Ovary (tissue), 9 donors: Measurements from ENCODE around the gene MMP27. TPM values are rescaled to one million over a fixed set of nuclear protein-coding genes. Genes with fewer than 3 reads are reported as not detected.

ENCODE experiments used
- DNase-seq, 5 donors: peaks; one replicate each; pipeline ENCODE4 v3.0.0-alpha.2; 2019 to 2020
- H3K27ac ChIP-seq, 2 donors: fragments of 200-600 bp; one replicate each; pipeline versions ENCODE4 v1.5.1 to v1.8.0; 2019 to 2022
- H3K27me3 ChIP-seq: fragments of 200-600 bp; one replicate; pipeline ENCODE4 v1.8.0; 2022
- H3K36me3 ChIP-seq: fragments of 200-600 bp; sonication (generic); one replicate; pipeline ENCODE4 v1.5.1; 2019
- H3K4me1 ChIP-seq: one replicate; pipeline ENCODE4 v1.8.1; 2013; ENCODE audit warnings: mild to moderate bottlenecking, moderate library complexity; ENCODE audit not compliant: insufficient read depth
- H3K4me3 ChIP-seq: fragments of 200-600 bp; sonication (generic); one replicate; pipeline ENCODE4 v1.5.1; 2017
- H3K9me3 ChIP-seq, 2 donors: fragments of 200-600 bp in 1 of 2; sonication (generic) in 1 of 2; one replicate each; pipeline versions ENCODE4 v1.5.1 to v1.8.1; 2013 to 2019; ENCODE audit warnings: mild to moderate bottlenecking in 1 of 2, moderate library complexity in 1 of 2
- EP300 ChIP-seq: sonication (generic); formaldehyde crosslinking; IDR thresholded peaks from one replicate; pipeline ENCODE4 v1.6.1; 2017; ENCODE audit warnings: antibody characterized with exemption
- POLR2A ChIP-seq: fragments of 450-650 bp; IDR thresholded peaks from one replicate; pipeline ENCODE4 v1.6.1; 2017; ENCODE audit warnings: antibody characterized with exemption, mild to moderate bottlenecking, moderate library complexity
- WGBS, 3 donors: extraction: QIAGEN DNeasy Blood & Tissue Kit in 1 of 3; methylation state at CpG; one replicate each; pipeline versions ENCODE4 v1.1.5 to v1.1.7; 2013 to 2017; 5-methylcytosine and 5-hydroxymethylcytosine counted together
- intact Hi-C, 4 donors: fragments of 100-400 bp; cut with DNase I; formaldehyde crosslinking; loops; one replicate each; pipeline versions ENCODE4 v1.11.0 to v1.15.1; 2022 to 2023
- polyA plus RNA-seq, 2 donors: library from polyadenylated mRNA; stranded (reverse); fragments of 200-250 nt in 1 of 2; fragments of 350-450 nt in 1 of 2; fragmentation: Illumina TruSeq in 1 of 2; extraction: RNeasy Lipid Tissue Mini Kit (QIAGEN cat#74804) in 1 of 2; gene quantifications; one replicate each; pipeline ENCODE4 v1.2.3, GENCODE V29; 2013 to 2014
- total RNA-seq, 7 donors: library from RNA; depleted of rRNA in 2 of 7; stranded (reverse); fragments of >200 nt in 2 of 7; fragmentation: NEBNext Ultra II Directional in 3 of 7; extraction: Animal tissue kit (Norgen Biotek cat#: 25700) in 3 of 7; gene quantifications; one replicate each; pipeline versions ENCODE4 v1.1.0 to v1.2.4, GENCODE V29; 2016 to 2023
- TF ChIP-seq, protein P1 (sequence below), 3 donors: fragments of 450-650 bp in 2 of 3; fragments of 200-600 bp in 1 of 3; IDR thresholded peaks; one replicate each; pipeline versions ENCODE4 v1.5.1 to v1.8.0; 2016 to 2022; ENCODE audit warnings: antibody characterized with exemption in 3 of 3, mild to moderate bottlenecking in 1 of 3
- donor health status: DM: no; HTN: no; CAD: no; lungs with moderate emphysema.
- donor health status: DM: no; HTN: no; CAD: no.
- donor health status: Bipolar disorder and iron deficiency.
- donor health status: DM: yes; HTN: yes; CAD: no.
- donor health status: DM: no; HTN: no; CAD: no.
- donor health status: DM: yes; HTN: yes; CAD: no.

Gene MMP27
- total and polyA plus RNA-seq, 9 donors, result 0.12 TPM; not detected in 8

- Histone ChIP-seq H3K36me3 (no peaks in the 10 kb centered on the region), H3K27ac (no peak overlapping the region), H3K4me1 (no peaks in the 10 kb centered on the region), H3K4me3 (no peak overlapping the region), H3K27me3 (no peaks in the 10 kb centered on the region), H3K9me3 (no peaks in the 10 kb centered on the region)
- intact Hi-C loops, result no loop called here
- DNase-seq, result no peak
- no peak for TF ChIP-seq POLR2A
- no peak for TF ChIP-seq EP300
- TF ChIP-seq, protein P1, sequence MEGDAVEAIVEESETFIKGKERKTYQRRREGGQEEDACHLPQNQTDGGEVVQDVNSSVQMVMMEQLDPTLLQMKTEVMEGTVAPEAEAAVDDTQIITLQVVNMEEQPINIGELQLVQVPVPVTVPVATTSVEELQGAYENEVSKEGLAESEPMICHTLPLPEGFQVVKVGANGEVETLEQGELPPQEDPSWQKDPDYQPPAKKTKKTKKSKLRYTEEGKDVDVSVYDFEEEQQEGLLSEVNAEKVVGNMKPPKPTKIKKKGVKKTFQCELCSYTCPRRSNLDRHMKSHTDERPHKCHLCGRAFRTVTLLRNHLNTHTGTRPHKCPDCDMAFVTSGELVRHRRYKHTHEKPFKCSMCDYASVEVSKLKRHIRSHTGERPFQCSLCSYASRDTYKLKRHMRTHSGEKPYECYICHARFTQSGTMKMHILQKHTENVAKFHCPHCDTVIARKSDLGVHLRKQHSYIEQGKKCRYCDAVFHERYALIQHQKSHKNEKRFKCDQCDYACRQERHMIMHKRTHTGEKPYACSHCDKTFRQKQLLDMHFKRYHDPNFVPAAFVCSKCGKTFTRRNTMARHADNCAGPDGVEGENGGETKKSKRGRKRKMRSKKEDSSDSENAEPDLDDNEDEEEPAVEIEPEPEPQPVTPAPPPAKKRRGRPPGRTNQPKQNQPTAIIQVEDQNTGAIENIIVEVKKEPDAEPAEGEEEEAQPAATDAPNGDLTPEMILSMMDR (IDR thresholded peaks at IDR 0.05), result no peak
- 25 to 39% (median 31%) methylated on average over 3 of the region's 3 CpGs for WGBS, 3 donors
These were observed 20.2 kb downstream of the MMP27 start for GRCh38 chr11:102685338-102685737.

GRCh38 chr11:102683277-102683676 lies 22.3 kb downstream of the MMP27 start:
- Histone ChIP-seq H3K4me1 (no peaks in the 10 kb centered on the region), H3K27ac (no peak overlapping the region), H3K36me3 (no peaks in the 10 kb centered on the region), H3K9me3 (no peaks in the 10 kb centered on the region), H3K4me3 (no peak overlapping the region), H3K27me3 (no peaks in the 10 kb centered on the region)
- WGBS, 3 donors, result 61 to 68% (median 68%) methylated on average over 4 of the region's 4 CpGs
- no peak for DNase-seq
- TF ChIP-seq, protein P1 (IDR thresholded peaks at IDR 0.05), result no peak
- TF ChIP-seq EP300 (no peak), POLR2A (no peak)
- intact Hi-C loops, result no loop called here

GRCh38 chr11:102680945-102681344 lies 24.6 kb downstream of the MMP27 start:
- no peaks in the 10 kb centered on the region for H3K36me3 ChIP-seq
- no peak overlapping the region for H3K4me3 ChIP-seq
- TF ChIP-seq POLR2A (no peak), EP300 (no peak)
- TF ChIP-seq, protein P1 (IDR thresholded peaks at IDR 0.05), result no peak
- H3K27ac ChIP-seq, result no peak overlapping the region
- no peaks in the 10 kb centered on the region for H3K9me3 ChIP-seq
- WGBS, 3 donors, result 9 to 30% (median 11%) methylated on average over 1 of the region's 1 CpG
- no peaks in the 10 kb centered on the region for H3K27me3 ChIP-seq
- no peaks in the 10 kb centered on the region for H3K4me1 ChIP-seq
- intact Hi-C loops, result no loop called here
- no peak for DNase-seq

- WGBS, 3 donors, result 64 to 80% (median 75%) methylated on average over 2 of the region's 2 CpGs
- Histone ChIP-seq H3K27me3 (no peaks in the 10 kb centered on the region), H3K27ac (no peak overlapping the region), H3K9me3 (no peaks in the 10 kb centered on the region), H3K36me3 (no peaks in the 10 kb centered on the region), H3K4me1 (no peaks in the 10 kb centered on the region), H3K4me3 (no peak overlapping the region)
- TF ChIP-seq, protein P1 (IDR thresholded peaks at IDR 0.05), result no peak
- TF ChIP-seq EP300 (no peak), POLR2A (no peak)
- intact Hi-C loops, result no loop called here
- DNase-seq, result no peak
These were observed 27.5 kb downstream of the MMP27 start for GRCh38 chr11:102678022-102678421.
